ENCODE measurements around the gene FAM117A.

FAM117A gene

DNA sequence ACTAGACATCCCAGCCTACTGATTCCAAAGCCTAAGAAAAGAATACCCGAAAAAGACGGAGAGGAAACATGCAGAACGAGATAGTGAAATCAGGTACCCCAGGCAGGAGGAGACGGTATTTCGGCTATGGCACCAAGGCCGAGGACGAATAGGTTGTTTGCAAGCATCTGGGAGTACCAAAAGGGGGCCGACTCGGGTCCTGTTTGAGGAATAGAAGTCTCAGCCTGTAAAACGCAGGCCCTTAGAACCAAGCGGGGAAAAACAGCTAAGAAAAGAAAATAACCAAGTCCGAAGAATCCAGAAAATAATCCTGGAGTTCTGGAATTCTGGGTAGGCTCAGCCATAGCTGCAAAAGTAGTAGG, 56.7 kb downstream of the FAM117A start:
- peak; percentile 50 for DNase-seq

DNA sequence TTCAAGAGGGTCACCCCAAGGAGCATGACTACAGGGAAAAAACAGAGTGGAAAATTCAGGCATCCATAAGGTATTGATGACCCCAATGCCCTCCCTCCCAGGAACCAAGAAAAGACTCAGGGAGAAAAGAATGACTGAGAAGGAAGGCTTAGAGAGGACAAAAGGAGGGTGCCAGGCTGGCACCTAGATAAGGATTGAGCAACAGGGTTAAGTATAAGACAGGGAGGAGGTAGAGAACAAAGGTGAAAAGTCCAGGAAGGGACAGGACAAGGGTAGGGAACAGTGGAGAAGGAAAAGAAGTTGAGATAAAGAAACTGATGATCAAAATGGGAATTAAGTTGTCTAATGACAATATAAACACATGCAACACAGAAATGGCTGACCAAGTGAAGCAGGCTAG, 58.7 kb downstream of the FAM117A start:
- no peak for DNase-seq

DNA sequence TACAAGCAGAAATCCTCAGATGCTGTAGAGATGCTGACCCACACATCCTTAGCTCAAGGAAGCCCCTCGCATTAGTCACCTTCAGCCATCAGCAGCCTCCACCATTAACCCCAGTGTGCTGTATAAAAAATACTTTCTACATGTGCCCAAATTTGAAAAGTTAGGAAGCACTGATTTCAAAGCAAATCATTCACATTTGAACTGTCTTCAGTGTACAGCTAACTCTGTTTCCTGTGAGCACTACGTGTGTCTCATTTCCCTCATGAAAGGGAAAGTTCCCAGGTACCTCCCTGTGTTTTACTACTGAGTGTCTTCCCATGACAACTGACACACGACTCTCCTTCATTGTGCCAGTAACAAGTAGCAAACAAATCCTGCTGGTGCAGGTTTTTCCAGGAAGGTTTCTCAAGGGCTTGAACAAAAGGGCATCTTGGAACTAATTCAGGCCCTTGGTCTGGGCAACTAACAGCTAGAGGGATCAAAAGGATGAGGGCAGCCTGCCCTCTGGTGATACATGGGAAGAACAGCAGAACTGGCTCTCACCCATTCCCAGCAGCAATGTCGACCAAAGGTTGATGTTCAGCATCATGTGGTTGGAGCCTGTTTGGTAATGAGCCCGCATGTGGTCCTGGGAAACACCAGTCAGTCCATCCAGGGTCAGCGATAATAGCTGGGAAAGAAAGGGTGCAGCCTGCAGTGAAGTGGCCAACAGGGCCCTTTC, 60.2 kb downstream of the FAM117A start:
- DNase-seq = no peak

DNA sequence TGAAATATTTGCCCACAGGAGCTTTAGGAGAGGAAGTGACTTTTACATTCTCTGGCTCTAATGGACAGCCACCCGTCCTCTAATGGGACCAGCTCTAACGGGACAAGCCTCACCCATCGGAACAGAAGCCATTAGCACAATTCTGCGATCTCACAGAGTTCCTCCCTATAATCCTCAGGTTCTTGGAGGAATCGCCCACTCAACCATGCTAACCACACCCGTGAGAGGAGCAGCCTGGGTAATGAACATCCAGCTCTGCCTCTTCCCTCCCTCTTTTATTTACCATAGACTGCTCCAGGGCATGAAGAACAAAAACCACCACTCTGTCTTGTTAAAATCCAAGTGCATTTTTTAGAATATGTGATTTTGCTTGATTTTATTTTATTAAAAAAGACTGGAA, 63.0 kb downstream of the FAM117A start:
- no peak for DNase-seq

DNA sequence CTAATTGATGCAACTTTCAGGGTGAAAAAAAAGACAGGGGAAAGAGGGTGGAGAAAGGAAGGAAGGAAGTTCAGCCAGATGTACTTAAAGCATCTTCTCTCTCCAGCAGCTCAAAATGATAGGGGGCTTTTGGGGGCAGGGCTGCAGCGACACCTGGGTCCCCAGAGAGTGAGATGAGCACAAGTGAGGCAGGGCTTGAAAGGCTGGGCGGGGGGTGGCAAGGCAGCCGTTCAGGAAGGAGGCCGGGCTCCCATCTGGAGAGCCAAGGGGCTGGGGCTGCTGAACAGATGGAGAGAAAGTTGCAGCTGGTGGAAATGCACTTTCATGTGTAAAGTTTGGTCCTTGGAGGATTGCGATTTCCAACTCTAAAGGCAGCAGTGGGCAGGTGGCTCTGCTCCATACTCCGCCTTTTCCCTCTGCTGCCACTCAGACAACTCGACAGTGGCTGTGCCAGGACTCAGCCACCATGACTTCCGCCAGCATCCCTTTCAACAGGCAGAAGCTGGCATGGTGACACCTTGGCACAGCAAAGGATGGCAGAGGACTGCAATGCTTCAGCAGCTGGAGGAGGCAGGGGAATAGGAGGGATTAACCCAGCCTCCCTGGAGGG, 63.9 kb downstream of the FAM117A start:
- DNase-seq = no peak

DNA sequence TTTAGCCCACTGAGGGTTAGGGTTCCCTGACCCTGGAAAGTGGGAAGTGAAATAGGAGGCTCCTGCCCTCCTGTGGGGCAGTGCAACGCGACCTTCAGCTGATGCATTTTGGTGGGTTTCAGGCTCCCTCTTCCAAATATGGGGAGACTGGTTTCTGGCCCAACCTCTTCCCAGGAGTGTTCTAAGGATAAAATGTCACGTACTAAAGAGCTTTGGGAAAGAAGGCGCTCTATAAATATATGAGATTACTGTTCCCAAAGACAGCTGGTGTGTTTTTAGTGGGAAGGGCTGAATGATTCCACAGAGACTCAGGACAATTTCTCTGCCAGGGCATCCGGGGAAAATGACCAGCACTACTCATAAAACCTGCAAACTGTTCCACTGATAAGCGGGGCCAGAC, 65.9 kb downstream of the FAM117A start:
- DNase-seq = no peak

DNA sequence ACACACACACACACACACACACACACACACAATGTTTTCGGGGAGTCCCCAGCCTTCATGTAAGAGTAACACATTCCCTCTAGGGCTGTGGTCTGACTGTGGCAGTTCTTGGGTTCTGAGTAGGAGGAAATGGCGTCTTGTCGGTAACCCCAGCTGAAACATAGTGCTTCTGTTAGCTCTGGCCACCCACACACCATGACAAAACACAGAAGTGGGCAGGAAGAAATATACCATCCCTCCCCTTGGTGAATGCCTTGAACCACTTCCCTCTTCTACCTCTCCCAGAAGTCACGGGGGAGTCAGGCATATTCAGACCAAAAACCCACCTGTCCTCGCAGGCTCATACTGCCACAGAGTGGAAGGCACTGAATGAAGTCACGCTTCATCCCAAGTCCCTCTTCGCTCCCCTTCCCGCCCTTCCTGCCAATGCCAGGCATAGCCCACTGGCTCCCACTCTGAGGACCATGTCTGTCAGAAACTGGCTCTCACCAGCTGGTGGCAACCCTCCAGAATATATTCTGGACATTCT, 67.6 kb downstream of the FAM117A start:
- DNase-seq = peak; percentile 76

DNA sequence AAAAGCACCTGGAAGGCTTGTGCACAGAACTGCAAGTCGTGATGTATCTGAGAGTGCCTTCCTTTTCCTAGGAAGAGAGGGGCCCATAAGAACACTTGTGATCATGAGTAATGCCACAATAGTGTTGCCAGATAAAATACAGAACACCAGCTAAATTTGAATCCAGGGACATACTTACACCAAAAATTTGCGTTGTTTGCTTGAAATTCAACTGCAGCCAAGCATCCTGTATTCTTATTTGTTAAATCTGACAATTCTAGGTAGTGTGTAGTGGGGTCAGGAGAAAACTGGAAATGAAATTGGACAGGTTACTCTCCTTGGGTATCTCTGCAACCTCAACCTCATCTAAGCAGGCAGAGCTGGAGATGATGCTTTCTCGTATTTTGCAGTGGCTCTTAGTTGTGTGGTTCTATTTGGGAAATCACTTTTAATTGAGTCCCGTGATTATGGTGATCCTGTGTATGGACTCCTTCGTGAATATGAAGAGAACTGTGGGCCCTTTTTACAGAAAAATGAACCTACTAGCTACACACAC, 68.2 kb downstream of the FAM117A start:
- DNase-seq = no peak

DNA sequence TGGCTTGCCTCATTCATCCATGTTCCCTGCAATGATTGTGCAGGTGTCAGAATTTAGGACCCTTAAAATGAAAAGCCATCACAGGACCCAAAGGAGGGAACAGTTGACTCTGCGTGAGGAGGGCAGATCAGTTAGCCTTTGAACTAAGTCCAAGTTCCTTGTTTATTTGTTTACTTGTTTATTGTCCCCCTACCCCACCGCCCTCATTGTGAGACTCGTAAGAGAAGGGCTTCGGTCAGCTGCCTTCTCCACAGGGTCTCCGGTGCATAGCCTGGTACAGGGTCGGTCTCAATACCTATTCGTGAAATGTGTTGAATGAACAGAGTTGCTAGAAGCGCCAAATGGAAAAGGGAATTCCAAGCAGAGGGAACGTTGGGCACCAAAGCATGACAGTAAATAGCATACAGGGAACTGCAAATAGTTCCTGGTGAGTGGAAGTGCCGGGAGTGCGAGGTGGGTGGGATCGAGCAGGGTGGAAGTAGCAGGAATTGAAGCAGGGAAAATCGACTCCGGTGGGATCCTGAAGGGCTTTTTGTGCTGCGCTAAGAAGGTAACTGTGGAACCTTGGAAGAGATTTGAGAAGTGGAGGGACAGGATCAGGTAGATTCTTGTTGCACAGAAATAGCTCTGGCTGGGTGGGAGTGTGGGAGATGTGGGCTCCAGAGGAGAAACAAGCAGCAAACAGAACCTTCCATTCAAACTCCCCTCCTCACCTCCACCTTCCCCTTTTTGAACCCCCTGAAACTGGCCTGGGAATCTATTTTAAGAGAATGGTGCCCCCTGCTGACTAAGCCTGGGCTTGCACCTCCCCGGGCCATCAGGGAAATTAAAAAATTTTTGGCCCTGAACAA, 68.9 kb downstream of the FAM117A start:
- DNase-seq = peak; percentile 78

DNA sequence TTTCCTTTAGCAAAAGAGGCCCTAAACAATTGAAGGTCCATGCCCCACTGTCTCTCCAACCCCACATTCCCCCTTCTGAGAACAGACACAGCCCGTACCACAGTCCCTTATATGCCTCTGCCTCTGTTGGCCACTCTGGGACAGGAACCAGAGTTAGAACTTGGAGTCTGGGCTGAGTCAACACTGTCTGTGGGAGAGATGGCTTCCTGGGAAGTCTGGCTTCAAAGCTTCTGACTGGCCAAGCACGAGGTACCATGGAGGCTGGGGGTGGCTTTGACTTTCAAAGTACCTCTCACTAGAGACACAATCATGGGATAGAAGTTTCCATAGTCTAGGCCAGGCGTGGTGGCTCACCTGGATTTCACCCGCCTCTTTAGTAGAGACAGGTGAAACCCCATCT, 71.2 kb downstream of the FAM117A start:
- DNase-seq = no peak

DNA sequence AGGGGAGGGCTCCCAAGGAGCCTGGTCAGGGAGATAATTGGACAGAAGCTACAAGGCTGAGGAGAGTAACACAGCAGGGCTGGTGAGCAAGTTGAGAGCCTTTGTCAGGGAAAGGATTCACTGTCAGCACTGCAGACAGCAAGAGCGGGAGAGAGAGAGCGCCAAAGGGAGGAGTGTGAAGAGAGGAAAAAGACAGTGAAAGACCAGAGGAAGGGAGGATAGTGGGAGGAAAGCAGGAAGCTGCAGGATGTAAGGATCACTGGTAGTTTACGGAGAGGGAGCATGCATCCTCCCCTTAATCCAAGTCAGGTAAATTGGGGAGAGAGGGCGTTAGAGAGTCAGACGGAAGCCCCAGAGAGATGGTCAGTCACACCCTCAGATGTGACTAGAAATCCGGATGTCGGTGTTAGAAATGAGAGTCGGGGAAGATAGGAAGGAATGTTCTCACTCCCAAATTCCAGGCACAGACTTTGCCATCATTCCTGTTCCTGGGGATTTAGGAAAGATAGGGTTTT, 72.2 kb downstream of the FAM117A start:
- DNase-seq = no peak

DNA sequence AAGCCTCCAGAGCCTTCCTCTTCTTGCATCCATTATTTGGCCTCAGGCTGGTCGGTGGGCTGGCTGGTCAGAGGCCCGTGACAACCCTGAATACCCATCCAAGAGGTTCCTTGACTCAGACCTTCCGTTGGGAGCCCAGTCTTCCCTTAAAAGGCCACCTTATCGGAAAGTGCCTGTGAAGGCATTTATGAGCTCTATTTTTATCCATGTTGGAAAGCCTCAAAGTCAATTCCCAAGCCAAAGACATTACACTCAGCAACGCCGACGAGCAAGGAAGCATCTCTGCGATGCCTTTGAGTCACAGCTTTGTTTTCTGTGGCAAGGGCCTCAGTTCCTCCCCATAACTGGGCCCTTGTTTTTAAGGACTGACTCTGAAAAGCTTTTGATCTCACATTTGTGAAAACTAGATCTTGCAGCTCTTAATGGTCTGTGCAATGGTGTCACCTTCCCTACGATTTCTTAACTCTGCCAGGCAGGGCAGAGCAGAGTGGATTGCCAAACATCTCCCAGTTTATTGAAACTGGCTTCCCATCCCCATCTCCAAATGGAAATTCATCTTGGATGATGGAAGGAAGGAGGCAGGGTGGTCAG, 72.8 kb downstream of the FAM117A start:
- DNase-seq = no peak

DNA sequence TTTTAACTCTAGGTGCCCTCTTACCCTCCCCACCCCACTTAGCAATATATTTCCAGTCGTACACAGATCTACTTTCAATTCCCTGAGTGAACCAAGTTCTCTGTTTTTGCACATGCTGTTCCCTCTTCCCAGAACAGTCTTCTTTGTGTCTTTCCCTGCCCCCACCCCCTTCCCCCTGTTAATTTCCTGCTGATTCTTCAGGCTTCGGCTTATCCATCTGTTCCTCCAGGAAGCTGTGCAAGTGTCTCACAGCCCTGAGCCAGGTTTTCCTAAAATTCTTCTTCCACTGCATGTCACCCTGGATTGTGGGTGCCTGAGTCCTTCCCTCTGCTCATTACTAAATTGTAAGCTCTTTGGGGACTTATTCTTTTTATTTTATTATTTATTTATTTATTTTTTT, 73.7 kb downstream of the FAM117A start:
- DNase-seq = no peak

DNA sequence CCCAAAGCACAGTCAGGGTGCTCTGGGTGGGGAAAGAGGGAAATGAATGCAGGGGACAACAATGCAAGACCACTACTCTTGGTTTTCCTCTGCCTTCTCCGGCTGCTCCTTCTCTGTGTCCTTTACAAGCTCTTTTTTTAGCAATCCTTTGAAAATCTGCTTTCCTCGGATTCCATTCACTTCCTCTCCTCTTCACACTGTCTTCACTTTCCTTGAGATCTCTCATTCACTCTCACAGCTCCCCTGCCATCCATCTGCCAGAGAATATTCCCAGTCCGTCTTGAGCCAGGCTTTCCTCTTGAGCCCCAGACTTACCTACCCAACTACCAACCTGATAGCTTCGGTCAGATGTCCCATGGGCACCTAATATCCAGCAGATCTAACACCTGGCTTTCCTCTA, 75.1 kb downstream of the FAM117A start:
- no peak for DNase-seq

DNA sequence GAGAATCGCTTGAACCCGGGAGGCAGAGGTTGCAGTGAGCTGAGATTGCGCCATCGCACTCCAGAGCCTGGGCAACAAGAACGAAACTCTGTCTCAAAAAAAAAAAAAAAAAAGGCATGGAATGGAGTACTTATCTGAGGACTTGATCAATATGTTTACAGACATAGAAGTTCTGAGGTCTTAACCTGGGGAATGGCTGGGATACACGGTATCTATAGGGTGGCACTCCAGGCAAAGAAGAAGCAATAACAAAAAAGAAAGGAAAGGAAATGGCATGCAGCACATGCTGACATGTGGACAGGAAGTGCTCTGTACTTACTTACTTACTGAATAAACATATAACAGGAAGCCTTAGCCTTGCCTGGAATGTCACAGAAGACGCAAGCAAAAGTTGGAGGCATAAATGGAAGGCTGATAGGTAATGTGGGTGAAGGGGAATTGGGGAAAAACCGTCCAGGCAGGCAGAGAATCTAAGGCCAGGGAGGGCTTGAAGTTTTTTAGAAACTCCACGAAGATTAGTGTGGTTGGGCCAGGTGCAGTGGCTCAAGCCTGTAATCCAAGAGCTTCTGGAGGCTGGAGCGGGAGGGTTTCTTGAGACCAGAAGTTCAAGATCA, 75.9 kb downstream of the FAM117A start:
- no peak for DNase-seq

DNA sequence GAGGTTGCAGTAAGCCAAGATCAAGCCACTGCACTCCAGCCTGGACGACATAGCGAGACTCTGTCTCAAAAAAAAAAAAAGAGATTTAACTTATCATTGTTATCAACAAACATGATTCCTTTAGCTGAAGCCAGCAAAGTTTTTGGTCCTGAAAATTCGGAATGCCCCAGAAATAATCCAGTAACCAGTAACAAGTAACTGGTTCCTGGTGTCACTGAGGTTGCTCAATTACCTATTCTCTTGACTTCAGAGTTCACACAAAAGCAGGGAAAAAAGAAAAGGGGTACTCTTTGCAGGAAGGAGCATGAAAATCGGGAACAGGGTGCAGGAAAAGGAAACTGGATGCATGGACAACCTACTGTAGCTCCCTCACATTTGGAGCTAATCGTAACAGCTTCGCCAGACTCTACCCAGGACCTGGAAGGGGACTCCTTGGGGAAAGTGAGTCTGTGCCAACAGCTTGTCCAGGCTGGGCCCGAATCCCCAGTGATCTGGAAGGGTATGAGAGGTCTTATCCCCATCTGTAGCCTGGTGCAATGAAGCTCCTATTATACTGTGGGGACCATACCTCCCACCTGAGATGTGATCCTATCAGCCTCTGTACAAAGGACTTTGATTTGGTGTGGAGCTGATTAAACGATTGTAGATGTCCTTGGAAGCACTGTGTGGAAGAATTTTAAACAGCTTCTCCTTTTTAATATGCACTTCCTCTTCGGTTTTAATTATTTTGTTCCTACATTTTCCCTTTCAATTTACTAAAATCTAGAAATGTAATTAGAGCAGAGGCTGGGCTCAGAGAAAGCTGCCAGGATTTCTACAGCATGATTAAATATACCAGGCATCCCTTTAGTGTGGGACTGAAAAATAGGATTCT, 82.6 kb downstream of the FAM117A start:
- DNase-seq = no peak

DNA sequence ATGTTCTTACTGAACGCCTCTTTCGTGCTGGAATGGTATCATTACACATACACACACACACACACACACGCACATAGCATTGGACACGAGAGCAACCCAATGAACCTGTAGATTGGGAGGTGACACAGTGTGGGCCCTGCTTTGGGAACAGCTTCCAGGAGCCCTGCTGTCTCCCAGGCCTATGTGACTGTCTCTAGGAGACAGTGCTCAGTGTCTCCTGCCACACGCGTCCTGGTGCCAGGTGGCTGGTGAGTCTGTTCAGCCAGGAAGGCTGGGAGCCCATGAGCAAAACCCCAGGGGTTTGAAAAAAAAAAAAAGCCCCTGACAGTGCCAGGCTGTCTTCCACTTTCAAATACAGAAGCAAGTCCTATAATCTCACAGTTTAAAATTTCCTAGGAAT, 83.6 kb downstream of the FAM117A start:
- no peak for DNase-seq

DNA sequence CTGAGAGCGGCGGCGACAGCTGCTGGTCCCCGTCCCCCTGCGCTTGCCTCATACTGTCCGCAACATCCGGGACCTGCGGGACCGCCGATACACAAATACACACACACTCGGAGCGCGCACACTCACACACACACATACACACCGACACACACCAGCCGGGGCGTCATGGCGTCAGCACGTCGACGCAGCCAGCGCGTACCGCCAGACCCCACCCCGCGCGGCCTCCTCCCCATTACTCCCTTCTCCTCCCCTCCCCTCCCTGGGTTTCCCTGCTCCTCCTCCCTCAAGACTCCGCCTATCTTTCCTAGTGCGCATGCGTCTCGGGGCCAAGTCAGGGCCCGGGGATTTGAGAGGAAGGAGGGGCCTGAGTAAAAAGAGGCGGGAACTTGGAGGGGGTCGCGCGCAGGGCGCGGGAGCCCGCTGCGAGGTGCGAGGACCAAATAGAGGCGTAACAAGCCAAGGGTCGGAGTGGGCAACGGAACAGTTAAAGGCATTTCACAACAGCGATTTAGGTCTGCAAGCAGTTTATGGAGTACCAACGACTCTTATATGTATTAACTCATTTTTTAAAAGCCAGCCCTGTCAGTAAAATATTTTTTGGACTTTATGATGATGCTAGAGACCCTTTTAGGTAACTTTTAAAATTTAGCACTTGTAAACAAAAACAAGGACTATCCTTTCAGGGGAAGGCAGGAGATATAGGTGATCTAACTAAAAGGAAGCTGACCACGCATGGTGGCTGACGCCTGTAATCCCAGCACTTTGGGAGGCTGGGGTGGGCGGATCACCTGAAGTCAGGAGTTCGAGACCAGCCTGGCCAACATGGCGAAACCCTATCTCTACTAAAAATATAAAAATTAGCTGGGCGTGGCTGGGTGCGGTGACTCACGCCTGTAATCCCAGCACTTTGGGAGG, 85.7 kb downstream of the FAM117A start, which contains the start of gene SPOP:
TSS of gene SPOP (minus strand) at position 165 of the 915 bp plus-strand sequence. CDS start 55,287 bp downstream, outside the sequence.
- DNase-seq = peak; percentile 99

DNA sequence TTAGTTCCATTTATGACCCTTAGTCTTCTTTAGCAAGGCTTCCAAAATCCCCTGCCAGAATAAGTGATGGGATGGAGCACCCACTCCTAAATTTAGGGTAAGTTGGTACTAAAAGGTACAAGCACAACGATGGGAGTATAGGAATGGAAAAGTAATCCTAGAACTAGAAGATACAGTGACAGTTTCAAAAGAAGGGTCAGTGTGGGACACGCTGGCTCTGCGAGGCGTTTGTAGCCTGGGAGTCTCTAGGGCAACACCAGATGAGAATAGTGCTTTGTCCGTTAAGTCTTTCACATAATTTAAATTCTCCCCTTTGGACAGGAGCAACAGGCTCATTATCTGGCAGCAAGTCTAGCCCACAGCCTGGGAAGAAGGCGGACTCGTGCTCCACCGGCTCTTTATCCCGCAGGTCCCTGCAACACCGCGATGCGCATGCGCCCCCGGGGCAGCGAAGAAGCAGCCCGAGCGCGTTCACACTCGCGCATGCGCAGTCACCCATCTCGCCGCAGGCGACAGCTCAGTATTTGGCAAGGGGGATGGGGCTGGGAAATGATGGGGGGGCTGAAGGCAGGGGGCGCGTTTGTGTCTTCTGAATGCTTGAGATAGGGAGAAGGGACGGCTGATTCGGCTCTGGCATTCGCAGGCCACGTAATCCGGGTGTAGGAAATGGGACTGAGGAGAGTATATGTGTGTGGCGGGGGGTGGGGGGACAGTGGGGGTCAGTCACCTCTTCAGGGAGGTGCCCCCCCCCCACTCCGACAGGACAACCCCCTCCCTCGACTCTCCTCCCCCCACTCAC, 86.6 kb downstream of the FAM117A start:
- DNase-seq = peak; percentile 94

Measured in activated naive CD4-positive, alpha-beta T cell treated with Interleukin-2 at 50 U/mL for 16 hours (primary cell).